Left ventricle myocardium inferior (tissue), 1 donor: ENCODE results near the gene CDHR1. TPM values are rescaled to one million over a fixed set of nuclear protein-coding genes. Genes with fewer than 3 reads are reported as not detected.

Experiments
- DNase-seq: peaks from one replicate; pipeline ENCODE4 v3.0.0-alpha.2; 2020
- H3K27ac ChIP-seq: fragments of 200-600 bp; replicated peaks from 2 replicates; pipeline ENCODE4 v1.8.0; 2021
- H3K27me3 ChIP-seq: fragments of 200-600 bp; 2 replicates; pipeline ENCODE4 v1.8.0; 2021; ENCODE audit warnings: low read depth
- H3K36me3 ChIP-seq: fragments of 200-600 bp; 2 replicates; pipeline ENCODE4 v1.8.0; 2021
- H3K4me1 ChIP-seq: fragments of 200-600 bp; 2 replicates; pipeline ENCODE4 v1.8.0; 2021
- H3K4me3 ChIP-seq: fragments of 200-600 bp; 2 replicates; pipeline ENCODE4 v1.8.0; 2021; ENCODE audit warnings: mild to moderate bottlenecking, moderate library complexity
- H3K9me3 ChIP-seq: fragments of 200-600 bp; replicated peaks from 2 replicates; pipeline ENCODE4 v1.8.0; 2021
- CTCF ChIP-seq: fragments of 200-600 bp; IDR thresholded peaks from 2 replicates; pipeline ENCODE4 v1.8.0; 2021; ENCODE audit warnings: antibody characterized with exemption, mild to moderate bottlenecking, borderline replicate concordance
- intact Hi-C: fragments of 100-400 bp; cut with micrococcal nuclease; formaldehyde crosslinking; loops from one replicate; pipeline ENCODE4 v1.11.0; 2022
- total RNA-seq: library from RNA; stranded (reverse); fragmentation: NEBNext Ultra II Directional; extraction: Animal tissue kit (Norgen Biotek cat#: 25700); gene quantifications from one replicate; pipeline ENCODE4 v1.2.1, GENCODE V29; 2021
- donor health status: DM: no; HTN: yes; CAD: no; lungs with severe emphysema.

Gene CDHR1
- total RNA-seq, 1 donor from 2014 or later: 0.41 TPM

DNA sequence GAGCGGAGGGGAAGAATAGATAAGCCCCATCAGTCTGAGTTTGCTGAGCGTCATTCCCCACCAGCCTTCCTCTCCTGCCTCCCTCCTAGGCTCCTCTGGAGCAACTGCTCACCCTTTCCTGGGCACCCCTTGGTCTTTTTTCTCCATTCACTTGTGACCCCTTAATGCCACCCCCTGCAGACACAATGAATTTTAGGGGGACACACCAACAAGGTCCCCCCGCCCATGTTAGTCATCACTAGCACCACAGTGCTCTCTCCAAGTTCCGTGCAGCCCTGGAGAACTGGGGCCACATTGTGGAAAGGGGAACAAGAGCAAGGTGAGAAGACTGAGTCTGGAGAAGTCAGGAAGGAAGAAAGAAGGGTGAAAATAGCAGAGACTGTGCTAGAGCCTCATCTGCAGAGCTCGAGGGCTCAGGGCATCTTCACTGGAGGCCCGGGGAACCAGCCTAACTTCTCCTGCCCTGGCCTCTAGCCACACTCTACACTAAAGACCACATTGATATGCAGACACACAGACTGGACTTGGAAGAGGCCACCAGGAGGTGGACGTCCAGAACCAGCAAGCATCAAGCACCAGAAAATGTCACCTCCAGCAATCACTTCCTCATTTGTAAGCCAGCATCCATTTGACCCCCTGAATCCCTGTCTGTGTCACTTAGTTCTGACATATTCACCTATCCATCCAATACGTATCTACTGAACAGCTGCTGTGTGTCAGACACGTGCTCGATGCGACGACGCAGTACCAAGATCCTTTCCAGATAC is 68.0 kb downstream of the CDHR1 start:
- no peak overlapping the region for H3K27ac ChIP-seq

GRCh38 chr10:84263716-84264115 is 69.4 kb downstream of the CDHR1 start:
- no peak for TF ChIP-seq CTCF
- intact Hi-C loops: loop anchor here (10.0 kb wide), 1 partner anchor 111 kb away; no protein-coding TSS in a partner anchor
- no peak overlapping the region for H3K4me3 ChIP-seq
- H3K36me3 ChIP-seq: no peaks in the 10 kb centered on the region
- no peak overlapping the region for H3K27ac ChIP-seq
- H3K9me3 ChIP-seq: no peaks in the 10 kb centered on the region
- DNase-seq: no peak
- H3K4me1 ChIP-seq: peaks cover 9% of the 10 kb centered on the region
- H3K27me3 ChIP-seq: peaks cover 55% of the 10 kb centered on the region

More for the DNA sequence above, 68.0 kb downstream of the CDHR1 start:
- DNase-seq: no peak
- Histone ChIP-seq H3K9me3 (no peaks in the 10 kb centered on the region), H3K4me3 (no peak overlapping the region), H3K27me3 (peaks cover 63% of the 10 kb centered on the region), H3K4me1 (peaks cover 4% of the 10 kb centered on the region), H3K36me3 (no peaks in the 10 kb centered on the region)
- TF ChIP-seq CTCF: no peak
- intact Hi-C loops: loop anchor here (10.0 kb wide), 1 partner anchor 112 kb away; no protein-coding TSS in a partner anchor

- DNase-seq: peak; percentile 50
- Histone ChIP-seq H3K27ac (no peak overlapping the region), H3K4me3 (no peak overlapping the region), H3K9me3 (no peaks in the 10 kb centered on the region), H3K4me1 (peaks cover 9% of the 10 kb centered on the region), H3K36me3 (no peaks in the 10 kb centered on the region), H3K27me3 (peaks cover 47% of the 10 kb centered on the region)
- intact Hi-C loops: loop anchor here (5.0 to 10.0 kb wide), 2 partner anchors 110 to 273 kb away; no protein-coding TSS in a partner anchor
- peak; percentile 97 for TF ChIP-seq CTCF
Observed at GRCh38 chr10:84264611-84265141, 70.3 kb downstream of the CDHR1 start.

DNA sequence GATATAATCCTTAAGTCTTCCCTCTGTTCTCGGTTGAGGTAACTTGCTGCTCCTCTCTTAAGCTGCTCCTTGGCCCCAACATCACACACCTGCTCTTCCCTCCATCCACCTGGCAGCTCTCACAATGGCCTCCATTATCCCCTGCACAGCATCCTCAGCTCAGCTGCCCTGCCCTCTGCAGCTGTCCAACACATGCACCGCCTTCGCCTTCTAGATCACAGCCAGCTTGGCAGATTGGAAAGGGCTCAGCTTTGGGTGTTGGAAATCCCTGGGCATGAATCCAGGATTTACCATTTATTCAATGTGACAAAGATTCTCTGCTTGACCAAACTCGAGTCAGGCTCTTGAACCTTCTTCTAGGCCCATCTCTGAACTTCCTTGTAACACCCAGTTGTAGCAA is 71.1 kb downstream of the CDHR1 start:
- H3K4me3 ChIP-seq: no peak overlapping the region
- peaks cover 9% of the 10 kb centered on the region for H3K4me1 ChIP-seq
- H3K27me3 ChIP-seq: peaks cover 47% of the 10 kb centered on the region
- H3K36me3 ChIP-seq: no peaks in the 10 kb centered on the region
- intact Hi-C loops: loop anchor here (5.0 to 10.0 kb wide), 2 partner anchors 109 to 272 kb away; no protein-coding TSS in a partner anchor
- no peak for DNase-seq
- no peak for TF ChIP-seq CTCF
- H3K9me3 ChIP-seq: no peaks in the 10 kb centered on the region
- H3K27ac ChIP-seq: no peak overlapping the region

- DNase-seq: no peak
- no peaks in the 10 kb centered on the region for H3K36me3 ChIP-seq
- no peak overlapping the region for H3K27ac ChIP-seq
- H3K27me3 ChIP-seq: peaks cover 44% of the 10 kb centered on the region
- no peak overlapping the region for H3K4me3 ChIP-seq
- peaks cover 9% of the 10 kb centered on the region for H3K4me1 ChIP-seq
- intact Hi-C loops: loop anchor here (5.0 to 10.0 kb wide), 2 partner anchors 107 to 270 kb away; no protein-coding TSS in a partner anchor
- TF ChIP-seq CTCF: peak; percentile 62
- no peaks in the 10 kb centered on the region for H3K9me3 ChIP-seq
Observed at GRCh38 chr10:84267503-84268126, 73.3 kb downstream of the CDHR1 start.
